GM21390 (cell line): Measurements from ENCODE around the gene ZNF644.
A peak's percentile ranks its signal among the peaks of the same experiment; 100 is the strongest.

Experiments
- ATAC-seq: cut with Tn5 transposase; IDR thresholded peaks from one replicate; pipeline ENCODE4 v1.9.1; 2021; ENCODE audit not compliant: unreplicated experiment

Gene ZNF644

GRCh38 chr1:91022518-91022929 lies 689 bp upstream of the ZNF644 start:
- ATAC-seq: peak; percentile 5

- peak; percentile 36 for ATAC-seq
These were observed 709 bp downstream of the ZNF644 start for GRCh38 chr1:91020967-91021685.

- ATAC-seq: no peak
These were observed 1.3 kb downstream of the ZNF644 start for GRCh38 chr1:91020486-91020885.

GRCh38 chr1:91018006-91018405 lies 3.8 kb downstream of the ZNF644 start:
- ATAC-seq: no peak

GRCh38 chr1:91015794-91016550 lies 5.9 kb downstream of the ZNF644 start:
- ATAC-seq: no peak

- ATAC-seq: no peak
These were observed 6.5 kb downstream of the ZNF644 start for GRCh38 chr1:91015358-91015780.

GRCh38 chr1:91014475-91014874 lies 7.4 kb downstream of the ZNF644 start:
- ATAC-seq: no peak

- no peak for ATAC-seq
These were observed 8.5 kb downstream of the ZNF644 start for GRCh38 chr1:91013302-91013701.

- no peak for ATAC-seq
These were observed 9.6 kb downstream of the ZNF644 start for GRCh38 chr1:91012196-91012595.

- no peak for ATAC-seq
These were observed 10.1 kb downstream of the ZNF644 start for GRCh38 chr1:91011726-91012125.

GRCh38 chr1:91007827-91008226 lies 14.0 kb downstream of the ZNF644 start:
- no peak for ATAC-seq

GRCh38 chr1:91007092-91007491 lies 14.7 kb downstream of the ZNF644 start:
- ATAC-seq: no peak

- ATAC-seq: no peak
These were observed 15.5 kb downstream of the ZNF644 start for GRCh38 chr1:91006113-91006908.

- no peak for ATAC-seq
These were observed 16.6 kb downstream of the ZNF644 start for GRCh38 chr1:91005285-91005684.

- ATAC-seq: no peak
These were observed 17.7 kb downstream of the ZNF644 start for GRCh38 chr1:91004145-91004544.

- no peak for ATAC-seq
These were observed 25.0 kb downstream of the ZNF644 start for GRCh38 chr1:90996742-90997413.

- ATAC-seq: no peak
These were observed 26.4 kb downstream of the ZNF644 start for GRCh38 chr1:90995311-90995894.

- no peak for ATAC-seq
These were observed 27.4 kb downstream of the ZNF644 start for GRCh38 chr1:90994461-90994860.

GRCh38 chr1:90993245-90993644 lies 28.6 kb downstream of the ZNF644 start:
- no peak for ATAC-seq

GRCh38 chr1:90990779-90991178 lies 31.1 kb downstream of the ZNF644 start:
- no peak for ATAC-seq

GRCh38 chr1:90989990-90990389 lies 31.8 kb downstream of the ZNF644 start:
- ATAC-seq: no peak
